GM18861 (cell line): Measurements from ENCODE around the gene UGT1A1.

Experiments used
- ATAC-seq: cut with Tn5 transposase; IDR thresholded peaks from one replicate; pipeline ENCODE4 v1.9.1; 2021; ENCODE audit not compliant: unreplicated experiment

UGT1A1 gene

DNA sequence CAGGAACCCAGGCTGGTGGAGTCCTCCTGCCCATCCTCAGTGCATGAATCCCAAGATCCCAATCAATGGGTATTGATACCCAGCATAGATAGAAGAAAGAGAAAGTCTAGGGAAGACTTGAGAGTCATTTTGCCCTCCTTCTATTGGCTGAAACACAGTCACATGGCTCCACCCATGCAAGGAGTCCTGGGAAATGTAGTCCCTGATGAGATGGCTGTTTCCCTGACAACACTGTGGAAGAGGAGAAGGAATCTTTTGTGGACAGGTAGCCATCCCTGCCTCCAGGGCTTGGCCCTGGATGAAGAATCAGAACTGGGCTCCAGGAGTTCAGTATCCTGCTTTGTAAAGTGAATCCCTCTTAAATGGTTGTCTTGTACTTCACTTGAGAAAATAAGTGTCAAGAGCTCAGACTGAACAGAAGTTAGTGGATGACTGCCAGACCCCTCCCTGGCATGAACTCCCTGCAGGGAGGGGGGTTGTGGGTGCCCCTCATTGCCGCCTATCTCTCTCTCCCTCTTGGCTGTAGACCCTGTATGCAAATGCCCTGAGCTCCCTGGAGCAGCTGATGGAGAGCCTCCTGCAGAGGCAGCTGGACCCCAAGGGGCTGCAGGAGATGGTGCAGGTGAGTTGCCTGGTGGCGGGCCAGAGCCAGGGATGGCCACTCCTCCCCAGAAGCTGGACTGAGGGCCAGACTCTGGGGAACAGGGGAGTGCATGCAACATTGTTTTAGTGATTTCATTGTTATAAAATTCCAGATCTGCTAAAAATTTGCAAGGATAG lies 54.2 kb downstream of the UGT1A1 start:
- ATAC-seq, result no peak

DNA sequence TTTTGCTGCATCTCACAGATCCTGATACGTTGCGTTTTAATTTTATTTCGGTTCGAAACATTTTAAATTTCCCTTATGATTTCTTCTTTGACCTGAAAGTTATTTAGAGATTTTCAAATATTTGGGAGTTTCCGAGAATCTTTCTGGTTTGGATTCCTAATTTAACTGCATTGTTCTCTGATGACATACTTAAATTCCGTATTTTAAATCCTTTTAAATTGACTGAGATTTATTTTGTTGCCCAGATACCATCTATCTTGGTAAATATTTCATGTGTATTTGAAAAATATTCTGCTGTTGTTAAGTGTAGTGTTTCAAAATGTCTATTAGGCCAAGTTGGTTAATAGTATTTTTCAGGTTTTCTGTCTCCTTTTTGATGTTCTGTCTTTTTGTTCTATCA lies 55.8 kb downstream of the UGT1A1 start:
- ATAC-seq, result no peak

DNA sequence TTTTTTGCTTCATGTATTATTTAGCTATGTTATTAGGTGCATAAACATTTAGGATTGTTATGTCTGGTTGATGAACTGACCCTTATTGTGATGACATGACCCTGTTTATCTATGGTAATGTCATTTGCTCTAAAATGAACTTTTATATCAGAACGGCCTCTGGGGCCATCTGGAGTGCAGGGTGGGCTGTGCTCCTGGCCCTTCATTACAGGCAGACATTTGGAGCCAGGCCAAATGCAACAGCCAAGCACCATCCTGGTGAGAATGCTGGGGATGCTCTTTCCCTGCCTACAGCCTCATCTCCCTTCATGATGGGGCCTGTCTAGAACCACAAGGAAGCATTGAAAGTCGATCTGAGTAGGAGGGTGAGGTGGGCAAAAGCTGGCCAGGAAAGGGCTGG lies 56.3 kb downstream of the UGT1A1 start:
- no peak for ATAC-seq

DNA sequence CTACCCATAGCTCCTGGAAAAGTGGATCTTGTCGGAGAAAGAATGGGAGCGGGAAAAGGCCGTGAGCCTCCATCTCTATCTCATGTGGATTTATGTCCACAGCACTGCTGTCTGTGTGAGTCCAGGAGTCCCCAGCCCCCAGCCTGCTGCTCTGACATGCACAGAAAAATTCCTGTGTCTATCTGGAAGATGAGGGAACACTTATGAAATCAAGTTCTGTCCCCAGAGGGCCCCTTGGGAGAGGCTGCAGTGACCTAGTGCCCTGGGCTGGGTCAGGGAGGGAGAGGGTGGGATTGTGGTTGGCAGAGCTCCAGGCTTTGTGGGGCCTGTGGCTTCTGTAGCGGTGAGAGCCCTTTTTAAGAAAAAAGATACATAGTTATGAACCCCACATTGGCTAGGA lies 56.7 kb downstream of the UGT1A1 start:
- ATAC-seq, result no peak

DNA sequence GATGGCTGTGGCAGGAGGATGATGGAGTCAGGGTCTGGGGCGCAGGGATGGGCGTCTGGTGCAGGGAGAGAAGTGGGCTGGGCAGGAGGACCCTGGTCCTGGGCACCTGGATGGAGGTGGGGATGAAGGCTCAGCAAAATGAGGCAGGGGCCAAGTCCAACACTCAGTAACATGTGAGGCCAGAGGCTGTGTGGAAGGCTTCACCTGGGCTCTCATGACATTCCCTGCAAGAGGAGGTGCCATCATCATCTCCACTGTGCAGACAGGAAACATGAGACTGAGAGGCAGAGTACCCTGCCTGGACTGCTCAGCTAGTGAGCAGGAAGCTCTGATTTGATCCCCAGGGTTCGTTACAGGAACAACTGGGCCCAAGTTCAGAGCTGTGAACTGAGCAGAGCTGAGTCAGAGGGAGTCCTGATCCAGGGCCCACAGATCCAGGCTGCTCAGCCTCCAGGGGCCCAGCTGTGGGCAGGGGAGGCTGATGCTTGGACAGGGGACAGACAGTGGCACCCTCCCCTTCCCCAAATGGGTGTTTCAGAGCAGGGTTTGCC lies 57.4 kb downstream of the UGT1A1 start:
- no peak for ATAC-seq

DNA sequence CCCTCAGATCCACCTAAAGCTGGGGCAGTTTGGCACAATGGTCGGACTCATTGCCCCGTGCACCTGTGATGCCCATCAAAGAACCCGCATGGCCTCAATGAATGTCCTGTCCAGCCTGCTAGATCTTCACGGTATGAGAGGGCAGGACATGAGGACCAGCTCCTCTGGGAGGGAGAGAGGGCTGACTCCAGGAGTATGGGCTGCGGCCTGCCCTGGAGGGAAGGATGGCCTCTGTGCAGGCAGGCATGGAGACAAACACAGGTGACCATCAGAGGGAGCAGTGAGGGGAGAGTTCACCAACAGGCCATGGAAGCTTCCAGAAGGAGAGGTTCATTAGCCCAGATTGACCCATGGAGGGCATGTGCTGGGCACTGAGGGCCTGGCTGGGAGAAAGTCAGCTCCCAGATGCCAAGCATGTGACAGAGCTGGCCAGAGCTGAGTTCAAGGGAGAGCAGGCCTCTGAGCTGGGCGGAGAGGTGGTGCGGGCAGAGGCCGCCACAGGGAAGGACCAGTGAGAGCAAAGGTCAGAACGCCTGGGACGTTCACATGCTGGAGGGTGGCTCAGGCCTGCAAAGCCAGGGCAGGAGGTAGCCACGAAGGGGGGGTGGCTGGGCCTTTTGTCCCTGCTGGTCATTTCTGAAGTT lies 58.0 kb downstream of the UGT1A1 start:
- ATAC-seq, result no peak

DNA sequence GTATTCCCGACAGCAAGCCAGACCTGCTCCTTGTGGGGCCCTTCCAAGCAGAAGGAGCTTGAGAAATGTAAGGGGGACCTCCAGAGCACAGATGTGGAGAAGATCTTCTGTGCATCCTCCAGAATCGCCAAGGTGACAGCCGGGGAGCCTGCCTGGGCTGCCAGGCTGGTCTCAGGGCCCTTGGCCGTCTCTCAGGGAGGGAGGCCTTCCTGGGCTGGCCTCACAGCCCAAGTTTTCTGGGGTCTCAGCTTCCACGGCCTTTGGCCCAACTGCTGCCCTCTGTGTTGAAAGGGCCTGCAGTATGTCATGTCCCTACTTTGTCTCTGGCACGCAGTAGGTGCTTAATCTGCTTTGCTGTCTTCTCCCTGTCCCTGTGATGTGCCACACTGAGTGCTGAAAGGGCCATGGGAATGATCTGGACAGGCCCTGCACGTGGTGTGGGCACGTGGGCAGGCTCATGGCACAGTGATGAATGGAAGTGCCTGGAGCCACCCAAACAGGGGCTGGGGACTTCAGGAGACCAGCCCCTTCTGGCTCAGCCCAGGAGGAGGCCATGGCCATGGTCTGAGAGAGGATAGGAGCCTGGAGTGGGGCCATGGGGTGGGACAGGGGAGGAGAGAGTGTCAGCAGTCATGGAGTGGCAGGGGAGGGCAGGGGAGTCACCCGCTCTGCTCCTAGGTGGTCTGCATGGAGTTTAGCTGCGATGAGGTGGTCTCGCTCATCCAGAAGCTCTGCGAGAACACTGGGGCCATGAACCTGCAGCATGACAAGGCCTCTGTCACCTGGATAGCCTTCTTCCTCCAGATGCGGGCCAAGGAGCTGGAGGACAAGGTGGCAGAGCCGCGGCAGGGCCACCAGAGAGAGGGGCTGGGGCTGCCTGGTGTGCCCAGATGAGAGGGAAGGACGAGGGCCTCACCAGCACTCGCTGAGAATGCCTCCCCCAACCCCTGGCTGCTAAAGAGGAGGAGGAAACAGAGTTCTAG lies 58.9 kb downstream of the UGT1A1 start:
- ATAC-seq, result no peak

DNA sequence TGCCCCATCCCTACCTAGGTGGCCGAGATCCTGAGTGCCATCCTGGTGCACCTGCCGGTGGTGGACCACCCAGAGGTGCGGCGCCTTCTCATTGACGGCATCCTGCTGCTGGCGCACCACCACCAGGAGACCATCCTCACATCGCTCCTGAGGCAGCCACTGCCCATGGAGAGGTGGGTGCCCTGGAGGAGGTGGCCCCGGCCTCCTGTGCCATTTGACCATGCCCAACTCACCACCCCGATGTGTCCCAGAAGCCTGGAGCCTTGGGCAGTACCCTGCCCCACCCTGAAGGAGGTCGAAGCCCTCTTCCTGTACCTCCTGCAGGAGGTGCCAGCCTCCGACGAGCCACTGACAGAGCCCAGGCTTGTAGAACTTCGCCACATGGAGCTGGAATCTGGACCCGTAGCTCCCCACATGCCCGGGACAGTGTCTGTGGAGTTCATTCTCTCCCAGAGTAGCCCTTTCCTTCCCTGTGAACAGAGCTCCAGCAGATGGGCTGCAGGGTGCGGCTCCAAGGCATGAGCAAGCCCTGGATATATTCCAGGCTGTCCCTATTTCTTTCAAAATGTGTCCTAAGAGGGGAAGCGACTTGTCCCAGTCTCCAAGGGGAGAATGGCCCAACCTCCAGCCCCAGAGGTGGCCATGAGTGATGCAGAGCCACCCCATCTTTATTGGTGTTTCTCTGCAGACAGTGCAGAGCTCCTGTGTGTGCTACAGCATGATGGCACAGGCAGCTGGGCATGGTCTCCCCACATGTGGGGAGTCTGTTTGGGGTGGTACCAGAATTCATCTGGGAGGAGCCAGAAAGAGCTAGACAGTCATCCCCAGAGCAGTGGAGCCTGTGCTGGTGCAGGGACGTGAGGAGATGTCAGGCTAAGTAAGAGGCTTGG lies 60.1 kb downstream of the UGT1A1 start:
- no peak for ATAC-seq

DNA sequence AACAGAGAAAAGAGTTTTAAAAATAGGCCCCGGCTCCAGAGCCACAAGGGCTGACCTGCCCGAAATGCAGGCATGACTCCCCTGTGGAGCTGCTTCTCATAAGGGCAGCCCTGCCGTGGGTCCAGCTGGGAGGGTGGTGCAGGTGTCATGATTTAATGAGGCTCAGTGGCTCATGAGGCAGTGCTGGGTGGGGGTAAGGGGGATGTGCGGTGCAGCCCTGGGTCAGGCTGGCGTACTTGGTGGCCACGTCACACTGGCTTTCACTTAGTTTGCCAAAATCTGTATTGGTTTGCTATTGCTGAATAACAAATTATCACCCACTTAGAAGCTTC lies 60.7 kb downstream of the UGT1A1 start:
- ATAC-seq, result no peak

DNA sequence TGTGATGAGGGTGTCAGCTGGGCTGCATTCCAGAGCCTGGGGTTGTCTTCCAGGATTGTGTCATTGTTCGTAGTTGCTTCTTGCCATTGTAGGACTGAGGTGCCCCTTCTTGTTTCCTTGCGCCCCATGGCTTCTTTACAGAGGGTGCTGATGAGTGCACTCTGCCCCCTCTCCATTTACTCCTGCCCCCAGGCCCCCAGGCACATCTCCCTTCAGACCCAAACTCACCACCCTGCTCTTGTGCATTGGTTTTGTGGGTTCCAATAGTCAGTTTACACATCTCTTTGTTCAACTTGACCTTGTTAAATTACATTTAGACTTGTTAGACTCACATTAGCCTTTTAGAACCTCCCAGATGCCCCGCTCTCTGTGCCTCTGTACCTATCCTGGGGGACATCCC lies 61.1 kb downstream of the UGT1A1 start:
- ATAC-seq, result no peak

DNA sequence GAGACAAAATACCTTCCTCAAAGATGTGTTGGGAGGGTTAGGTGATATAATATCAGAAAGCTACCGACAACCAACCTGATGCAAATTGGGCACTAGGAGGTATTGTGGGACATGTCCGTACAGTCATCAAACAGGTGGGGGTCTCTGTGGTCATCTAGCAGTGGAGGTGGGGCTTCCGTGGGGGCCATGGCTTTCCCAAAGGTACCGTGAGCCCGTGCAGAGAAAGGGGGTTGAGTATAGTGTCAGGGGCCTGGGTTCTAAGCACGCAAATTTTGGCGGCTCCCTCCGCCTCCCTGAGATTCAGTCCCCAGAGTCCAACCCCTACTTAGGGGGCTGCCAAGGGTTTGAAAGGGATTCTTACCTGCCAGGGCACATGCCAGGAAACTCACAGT lies 61.6 kb downstream of the UGT1A1 start:
- ATAC-seq, result no peak

DNA sequence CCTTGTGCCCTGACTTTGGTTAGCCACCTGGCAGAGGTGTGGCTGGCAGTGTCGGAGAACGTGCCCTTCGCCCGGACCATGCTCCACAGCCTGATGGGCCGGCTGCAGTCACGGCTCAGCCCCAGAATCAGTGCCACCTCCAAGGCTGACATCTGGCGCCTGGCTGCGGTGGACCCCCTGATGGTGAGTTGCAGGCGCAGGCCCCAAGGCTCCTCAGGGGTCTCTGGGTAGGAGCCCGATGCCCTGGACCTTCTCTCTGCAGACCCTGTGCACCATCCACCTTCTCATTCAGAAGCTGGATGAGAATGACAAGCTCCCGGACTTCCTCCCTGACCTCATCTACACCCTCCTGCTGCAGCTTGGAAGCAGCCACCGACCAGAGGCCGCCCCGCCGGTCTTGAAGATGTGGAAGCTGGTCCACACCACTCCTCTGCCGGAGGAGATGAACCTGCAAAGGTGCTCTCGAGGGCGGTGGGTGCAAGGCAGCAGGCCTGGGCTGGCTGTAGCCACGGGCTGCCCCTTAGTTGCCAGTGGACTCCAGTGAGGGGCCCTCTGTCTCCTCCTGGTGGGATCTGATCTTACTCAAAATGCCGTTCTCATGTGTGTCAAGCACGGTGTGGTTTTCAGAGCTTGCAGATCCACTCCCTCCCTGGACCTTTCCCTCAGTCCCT lies 62.2 kb downstream of the UGT1A1 start:
- no peak for ATAC-seq
